Stimulated activated CD8-positive, alpha-beta memory T cell treated with anti-CD3 and anti-CD28 coated beads, Interleukin-4, amount 100 ng/mL, for 48 hours (primary cell): ENCODE data around the gene MTAP.
"Not testable (repeated sequence)": the region's sequence is repeated elsewhere in the genome, so short reads cannot be mapped to it uniquely, and the experiment has no call there.

Source experiments
- DNase-seq: peaks from one replicate; pipeline ENCODE4 v3.0.0-alpha.2; 2020

MTAP gene

DNA sequence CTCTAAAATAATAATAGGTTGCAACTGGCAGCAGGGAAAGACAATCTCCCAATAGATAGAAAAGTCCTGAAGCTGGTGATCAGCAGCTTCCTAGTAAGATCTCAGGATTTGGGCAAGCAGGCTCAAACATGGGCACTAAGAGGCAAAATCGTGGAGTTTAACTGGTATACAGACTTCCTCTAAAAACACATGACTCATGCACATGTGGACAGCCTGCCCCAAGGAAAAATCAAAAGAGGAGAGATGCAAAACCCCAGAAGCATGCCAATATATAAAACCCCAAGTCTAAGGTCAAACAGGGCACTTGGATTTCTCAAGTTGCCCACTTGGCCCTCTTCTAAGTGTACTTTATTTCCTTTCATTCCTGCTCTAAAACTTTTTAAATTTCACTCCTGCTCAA lies 129.0 kb downstream of the MTAP start:
- no peak for DNase-seq

DNA sequence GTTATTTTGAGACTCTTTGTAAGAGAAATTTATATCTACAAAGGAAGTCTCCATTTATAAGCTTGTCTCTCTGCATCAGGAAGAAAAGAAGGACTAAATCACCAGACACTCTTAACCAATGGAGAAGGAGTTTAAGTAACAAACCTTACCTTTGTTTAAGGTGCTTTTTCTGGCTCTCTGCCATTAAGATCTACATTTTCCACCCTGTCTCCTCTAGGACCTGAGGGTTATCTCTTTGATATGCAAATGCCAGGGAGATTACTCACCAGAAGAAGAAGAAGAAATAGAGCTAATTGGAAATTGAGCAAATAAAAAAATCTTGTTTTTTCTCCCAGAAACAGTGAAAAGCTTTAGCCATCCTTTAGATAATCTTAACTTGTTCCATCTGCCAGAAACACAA lies 130.8 kb downstream of the MTAP start:
- DNase-seq = no peak

DNA sequence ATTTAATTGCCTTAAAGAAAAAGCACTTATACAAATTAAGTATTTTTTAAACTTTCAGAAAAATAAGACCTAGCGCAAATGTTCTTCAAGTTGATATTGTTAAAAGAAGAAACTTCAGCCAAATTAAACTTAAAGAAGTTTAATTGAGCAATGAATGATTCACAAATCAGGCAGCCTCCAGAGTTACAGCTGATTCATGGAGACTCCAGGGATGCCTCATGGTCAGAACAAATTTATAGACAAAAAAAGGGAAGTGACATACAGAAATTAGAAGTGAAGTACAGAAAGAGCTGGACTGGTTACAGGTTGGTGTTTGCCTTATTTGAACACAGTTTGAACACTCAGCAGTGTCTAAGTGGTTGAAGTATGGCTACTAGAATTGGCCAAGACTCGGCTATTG lies 131.4 kb downstream of the MTAP start:
- DNase-seq = no peak

DNA sequence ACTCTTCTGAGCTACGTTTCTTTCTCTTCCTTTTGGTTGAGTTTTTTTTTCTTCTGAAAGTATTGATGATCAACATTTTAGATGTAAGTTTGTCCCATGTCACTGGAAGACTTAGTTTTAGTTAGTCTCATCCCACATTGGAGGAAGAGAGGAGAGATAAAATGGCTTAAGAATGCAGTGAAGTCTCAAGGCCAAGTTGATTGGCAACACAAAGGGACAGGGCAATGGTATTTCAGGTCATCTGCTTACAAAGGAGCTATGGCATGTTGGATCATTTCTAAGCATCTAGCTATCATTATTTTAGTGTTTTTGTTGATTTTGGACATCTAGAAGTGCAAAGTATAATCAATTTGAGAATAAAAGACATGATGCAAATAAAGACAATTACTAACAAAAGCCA lies 133.2 kb downstream of the MTAP start:
- DNase-seq = no peak

DNA sequence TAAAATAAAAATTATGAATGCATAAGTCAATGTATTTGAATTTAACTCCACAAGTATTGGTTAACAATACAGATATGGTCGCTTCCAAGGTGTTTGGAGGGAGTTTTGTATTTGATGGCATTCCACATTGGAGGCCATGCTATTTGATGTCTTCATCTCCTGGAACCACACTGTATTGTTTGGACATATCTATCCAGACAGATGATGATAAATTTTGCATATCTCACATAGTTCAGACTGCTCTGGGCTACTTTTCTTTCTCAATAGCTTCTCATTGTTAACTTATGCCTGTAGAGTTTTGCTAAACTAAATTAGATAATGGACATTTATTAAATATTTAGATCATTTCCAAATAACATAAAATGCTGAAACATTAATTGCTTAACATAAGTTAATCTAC lies 133.7 kb downstream of the MTAP start:
- DNase-seq = no peak

DNA sequence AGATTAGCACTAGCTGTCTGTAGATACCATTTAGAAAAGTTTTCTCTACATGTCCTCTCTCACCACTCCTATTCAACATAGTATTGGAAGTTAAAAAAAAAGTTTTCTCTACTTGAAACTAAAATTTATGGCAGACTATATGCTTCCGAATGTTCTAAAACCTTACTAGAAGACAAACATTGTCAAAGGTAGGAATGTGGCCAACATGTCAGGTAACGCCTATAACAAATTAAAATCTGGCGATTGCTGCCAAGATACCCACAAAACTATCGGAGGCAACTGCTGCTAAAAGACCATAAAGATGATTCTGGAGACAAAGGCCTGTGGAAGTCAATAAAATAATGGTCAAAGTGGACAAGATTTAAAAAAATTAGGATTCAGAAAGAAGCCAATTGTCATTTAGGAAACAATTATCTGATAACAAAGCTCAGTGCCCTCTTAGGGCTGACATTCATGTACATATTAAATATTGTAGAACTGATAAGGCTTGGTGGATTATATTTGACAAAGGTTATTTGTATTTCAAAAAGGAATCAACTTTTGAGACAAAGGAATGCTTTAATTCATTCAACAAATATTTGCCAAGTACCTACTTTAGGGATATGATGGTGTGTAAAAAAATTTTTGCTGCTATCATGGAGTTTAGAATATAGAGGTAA lies 139.0 kb downstream of the MTAP start:
- no peak for DNase-seq

DNA sequence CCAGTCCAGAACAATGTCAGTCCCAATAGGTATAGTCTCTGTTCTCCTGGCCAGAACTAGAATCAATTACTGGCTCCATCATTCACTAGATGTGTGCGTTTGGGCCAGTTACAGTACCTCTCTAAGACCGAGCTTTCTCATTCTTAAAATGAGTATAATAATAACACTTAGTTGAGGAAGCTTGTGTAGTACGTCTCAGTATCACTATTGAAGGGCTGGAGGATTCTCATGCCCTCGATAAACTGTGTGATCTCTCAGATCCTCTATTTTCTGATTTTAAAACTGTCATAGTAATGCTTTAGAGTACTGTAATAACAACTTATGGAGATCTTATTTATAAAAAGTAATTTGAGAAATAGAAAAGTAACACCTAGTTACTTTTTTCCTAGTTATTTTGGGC lies 141.0 kb downstream of the MTAP start:
- no peak for DNase-seq

DNA sequence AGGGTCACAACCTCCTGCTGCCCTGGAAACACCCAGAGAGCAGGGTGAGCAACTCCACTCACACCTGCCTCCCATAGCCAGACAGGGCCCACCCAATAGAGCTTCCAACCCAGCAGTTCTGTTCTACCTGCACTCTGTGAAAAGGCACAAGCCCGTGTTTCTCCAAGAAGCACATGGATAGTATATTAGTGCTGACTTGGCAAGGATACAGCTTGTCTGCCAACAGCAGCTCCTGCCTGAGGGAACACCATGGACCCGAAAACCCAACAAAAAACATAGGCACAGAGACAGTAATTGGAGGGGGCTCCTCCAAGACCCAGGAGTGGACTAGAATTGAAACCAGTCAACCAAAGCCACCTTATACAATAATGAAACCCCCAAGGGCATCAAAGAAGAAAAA lies 143.2 kb downstream of the MTAP start:
- no peak for DNase-seq

DNA sequence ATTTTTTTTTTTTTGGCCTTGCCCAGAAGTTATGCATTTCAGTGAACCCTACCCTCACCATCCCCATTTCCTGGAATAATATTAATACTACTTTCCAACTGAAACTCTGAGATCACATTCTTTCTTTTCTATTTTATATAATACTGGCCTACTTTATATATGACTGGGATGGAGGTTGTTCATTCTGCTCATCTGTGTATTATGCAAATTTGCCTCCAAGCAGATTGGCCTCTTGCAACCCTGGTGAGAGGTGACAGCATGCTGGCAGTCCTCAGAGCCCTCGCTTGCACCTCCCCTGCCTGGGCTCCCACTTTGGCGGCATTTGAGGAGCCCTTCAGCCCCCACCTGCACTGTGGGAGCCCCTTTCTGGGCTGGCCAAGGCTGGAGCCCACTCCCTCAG lies 156.4 kb downstream of the MTAP start:
- no peak for DNase-seq

DNA sequence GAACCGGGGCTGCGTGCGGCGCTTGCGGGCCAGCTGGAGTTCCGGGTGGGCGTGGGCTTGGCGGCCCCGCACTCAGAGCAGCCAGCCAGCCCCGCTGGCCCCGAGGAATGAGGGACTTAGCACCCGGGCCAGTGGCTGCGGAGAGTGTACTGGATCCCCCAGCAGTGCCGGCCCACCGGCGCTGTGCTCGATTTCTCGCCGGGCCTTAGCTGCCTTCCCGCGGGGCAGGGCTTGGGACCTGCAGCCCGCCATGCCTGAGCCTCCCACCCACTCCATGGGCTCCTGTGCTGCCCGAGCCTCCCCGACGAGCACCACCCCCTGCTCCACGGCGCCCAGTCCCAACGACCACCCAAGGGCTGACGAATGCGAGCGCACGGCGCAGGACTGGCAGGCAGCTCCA lies 156.8 kb downstream of the MTAP start:
- DNase-seq = not testable (repeated sequence)

DNA sequence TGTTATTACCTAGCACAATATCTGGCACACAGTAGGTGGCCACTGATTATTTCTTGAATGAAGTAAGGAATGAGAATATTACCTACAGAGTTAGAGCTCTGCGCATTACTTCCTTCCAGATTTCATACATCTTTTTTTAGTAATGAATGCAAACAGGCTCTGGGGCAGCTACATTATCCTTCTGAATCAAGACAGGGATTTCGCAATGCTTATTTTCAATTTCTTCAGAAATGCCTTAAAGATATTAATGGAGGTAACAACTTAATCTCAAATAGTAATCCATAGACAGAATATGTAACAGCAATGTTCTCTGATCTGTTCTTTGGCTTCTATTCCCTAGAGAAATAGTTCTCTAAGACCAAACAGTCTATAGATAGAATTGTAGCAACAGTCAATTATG lies 159.1 kb downstream of the MTAP start:
- DNase-seq = no peak

DNA sequence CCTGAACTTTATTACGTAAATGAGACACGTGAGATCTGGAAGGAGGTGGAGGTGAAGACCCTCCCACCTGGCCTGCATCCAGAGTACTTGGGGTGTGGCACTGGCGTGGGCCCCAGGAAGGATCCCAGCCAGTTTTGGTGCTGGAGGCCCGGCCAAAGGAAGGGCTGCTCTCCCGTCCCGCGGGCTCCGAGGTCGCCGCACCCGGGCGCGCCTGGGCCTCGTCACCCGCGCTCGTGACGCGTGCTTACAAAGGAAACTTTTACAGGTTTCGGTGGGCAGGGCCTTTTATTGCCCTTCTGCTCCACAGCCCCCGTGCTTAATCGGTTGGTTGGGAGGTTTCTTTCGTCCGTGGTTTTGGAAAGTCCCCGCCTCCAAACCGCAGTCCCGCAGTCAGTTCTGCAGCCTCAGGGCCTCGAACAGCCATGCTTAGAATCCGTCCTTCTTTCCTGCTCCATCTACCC lies 162.5 kb downstream of the MTAP start:
- peak; percentile 70 for DNase-seq

DNA sequence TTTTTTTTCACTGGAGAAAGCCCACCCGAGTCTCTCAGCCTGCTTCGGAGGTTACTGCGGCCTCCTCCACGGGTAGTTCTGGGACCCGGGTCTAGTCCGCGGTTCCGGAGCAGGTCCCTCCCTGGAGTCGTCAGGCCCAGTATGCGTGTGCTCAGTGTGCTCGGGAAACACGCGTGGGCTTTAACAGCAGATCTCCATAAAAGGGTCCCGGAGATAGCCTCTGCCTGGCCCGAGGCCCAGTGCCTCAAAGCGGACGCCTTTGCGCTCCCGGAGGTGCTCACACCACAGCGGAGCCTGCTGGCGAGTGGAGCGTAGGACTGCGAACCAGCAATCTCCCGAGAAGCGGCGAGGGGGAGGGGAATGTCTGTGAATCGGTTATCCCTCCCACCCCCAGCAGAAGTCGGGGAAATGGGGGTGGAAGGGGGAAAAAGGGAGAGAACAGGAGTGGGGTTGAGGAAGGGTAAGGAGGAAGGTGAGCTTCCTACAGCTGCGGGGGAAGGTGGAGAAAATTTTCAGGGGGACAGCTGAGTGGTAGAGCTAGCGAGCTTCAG lies 163.0 kb downstream of the MTAP start:
- peak; percentile 66 for DNase-seq

DNA sequence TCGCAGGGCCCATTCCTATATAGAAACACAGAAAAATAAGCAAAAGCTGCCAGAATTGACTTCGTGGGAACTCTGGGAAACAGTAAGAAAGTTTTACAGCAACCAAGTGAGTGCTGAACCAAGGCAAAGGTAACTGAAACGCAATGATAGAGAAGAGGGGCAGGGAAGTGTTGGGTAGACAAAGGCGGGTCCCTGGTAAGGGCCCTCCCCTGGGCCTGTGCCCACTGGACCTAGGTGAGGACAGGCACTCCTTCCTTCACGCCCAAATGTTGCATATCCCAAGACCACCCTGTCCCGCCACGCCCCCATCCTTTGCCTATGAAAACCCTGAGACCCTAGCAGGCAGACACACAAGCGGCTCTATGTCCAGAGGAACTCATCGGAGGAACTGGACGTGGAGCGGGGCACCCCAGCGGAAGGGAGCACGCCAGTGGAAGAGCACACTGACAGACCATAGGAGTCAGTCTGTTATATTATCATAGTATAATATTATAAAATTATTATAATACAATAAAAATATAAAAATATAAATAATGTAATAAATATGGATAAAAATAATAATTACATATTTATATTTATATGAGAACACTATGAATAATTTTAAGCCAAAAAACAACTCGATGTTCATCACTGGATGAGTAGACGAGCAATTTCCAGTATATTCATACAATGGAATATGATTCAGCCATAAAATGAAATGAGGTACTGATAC lies 163.9 kb downstream of the MTAP start:
- DNase-seq = no peak

DNA sequence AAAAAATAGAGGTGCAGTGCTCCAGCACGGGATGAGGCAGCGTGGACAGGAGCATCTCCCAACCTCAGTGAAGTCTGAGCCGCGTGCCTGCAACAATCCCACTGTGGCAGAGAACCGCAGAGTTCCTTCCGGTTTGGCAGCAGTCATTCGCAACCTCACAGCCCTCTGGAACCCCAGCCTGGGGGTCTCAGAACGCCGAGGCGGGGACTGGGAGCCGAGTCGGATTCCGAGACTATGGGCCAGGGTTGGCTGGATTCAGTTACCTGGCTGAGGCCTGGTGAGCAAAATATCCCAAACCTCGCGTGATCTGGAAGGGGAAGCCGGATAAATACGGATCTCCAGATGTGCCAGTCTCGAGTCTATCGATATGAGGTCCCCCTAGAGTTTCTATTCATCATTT lies 164.7 kb downstream of the MTAP start:
- DNase-seq = no peak

DNA sequence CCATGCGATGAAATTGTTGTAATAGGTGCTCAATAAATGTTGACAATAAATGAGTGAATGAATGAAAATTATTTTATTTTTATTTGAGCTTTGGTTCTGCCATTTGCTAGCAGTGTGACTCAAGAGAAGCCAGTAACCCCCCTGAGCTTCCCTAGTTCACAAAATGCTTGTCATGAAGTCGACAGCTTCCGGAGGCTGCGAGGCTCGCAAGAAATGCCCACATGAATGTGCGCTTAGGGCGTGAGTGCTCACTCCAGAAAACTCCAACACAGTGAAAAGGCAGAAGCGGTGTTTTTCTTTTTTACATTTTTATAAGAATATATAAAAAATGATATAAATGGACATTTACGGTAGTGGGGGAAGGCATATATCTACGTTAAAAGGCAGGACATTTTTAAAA lies 165.3 kb downstream of the MTAP start:
- no peak for DNase-seq

DNA sequence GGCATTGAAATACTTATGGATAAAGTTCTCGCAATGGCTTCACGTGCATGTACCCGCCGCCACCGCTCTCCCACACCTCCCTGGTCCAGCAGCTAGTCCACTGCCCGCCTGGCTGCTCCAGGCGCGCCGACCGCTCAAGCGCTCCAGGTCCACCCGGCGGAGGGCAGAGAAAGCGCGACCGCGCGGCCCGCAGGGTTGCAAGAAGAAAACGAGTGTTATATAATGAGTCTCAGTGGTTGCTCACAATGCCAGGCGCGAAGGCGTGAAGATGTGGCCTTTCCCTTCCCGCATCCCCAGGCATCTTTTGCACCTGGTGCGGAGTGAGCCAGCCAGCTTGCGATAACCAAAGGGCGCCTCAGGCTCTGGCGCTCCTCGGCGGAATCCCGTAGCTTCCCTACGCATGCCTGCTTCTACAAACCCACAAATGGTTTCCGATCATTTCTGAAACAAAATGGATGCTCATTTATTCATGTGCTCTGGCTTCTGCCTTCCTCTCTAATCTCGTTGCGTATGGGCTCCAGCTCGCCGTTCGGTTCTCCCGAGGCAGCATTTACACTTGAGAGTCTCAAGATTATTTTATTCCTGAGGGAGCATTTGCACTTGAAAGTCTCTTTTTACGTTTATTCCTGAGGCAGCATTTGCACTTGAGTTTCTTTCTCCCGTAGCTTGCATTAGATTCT lies 166.0 kb downstream of the MTAP start:
- DNase-seq = no peak

DNA sequence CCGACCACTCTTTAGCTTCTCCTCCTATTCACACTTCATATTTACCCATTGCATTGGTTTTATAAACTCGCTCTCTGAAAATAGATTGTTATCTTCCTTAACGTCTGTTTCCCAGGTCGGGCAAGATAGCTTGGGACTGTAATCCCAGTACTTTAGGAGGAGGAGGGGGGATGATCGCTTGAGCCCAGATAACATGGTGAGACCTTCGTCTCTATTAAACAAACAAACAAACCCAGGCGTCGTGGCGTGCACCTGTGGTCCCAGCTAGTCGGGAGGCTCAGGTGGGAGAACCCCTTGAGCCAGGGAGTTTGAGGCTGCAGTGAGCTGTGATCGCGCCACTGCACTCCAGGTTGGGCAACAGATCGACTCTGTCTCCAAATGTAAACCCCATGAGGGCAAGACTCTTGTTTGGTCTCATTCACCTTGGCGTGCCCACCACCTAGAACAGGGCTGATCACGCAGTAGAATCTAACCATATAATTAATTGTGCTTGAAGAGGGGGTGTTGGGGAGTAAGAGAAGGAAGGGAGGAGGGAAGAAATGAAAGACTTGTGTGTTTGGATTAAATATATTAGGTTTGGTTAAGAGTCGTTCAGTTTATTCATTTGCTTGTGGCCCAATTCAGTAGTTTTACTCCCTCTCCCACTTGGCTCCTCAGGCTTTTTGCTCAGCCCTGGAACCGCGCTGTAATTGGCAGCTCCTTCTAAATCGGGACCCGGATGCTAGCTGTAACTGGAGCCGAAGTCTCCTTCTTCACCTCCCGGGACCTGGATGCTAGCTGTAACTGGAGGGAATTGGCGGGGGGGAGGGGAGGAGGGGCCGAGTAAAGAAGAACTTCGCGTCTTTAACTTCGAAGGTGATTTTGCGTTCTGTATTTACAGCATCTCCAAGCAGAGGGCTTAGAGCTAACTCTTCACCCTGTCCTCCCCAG lies 166.8 kb downstream of the MTAP start:
- DNase-seq = no peak

DNA sequence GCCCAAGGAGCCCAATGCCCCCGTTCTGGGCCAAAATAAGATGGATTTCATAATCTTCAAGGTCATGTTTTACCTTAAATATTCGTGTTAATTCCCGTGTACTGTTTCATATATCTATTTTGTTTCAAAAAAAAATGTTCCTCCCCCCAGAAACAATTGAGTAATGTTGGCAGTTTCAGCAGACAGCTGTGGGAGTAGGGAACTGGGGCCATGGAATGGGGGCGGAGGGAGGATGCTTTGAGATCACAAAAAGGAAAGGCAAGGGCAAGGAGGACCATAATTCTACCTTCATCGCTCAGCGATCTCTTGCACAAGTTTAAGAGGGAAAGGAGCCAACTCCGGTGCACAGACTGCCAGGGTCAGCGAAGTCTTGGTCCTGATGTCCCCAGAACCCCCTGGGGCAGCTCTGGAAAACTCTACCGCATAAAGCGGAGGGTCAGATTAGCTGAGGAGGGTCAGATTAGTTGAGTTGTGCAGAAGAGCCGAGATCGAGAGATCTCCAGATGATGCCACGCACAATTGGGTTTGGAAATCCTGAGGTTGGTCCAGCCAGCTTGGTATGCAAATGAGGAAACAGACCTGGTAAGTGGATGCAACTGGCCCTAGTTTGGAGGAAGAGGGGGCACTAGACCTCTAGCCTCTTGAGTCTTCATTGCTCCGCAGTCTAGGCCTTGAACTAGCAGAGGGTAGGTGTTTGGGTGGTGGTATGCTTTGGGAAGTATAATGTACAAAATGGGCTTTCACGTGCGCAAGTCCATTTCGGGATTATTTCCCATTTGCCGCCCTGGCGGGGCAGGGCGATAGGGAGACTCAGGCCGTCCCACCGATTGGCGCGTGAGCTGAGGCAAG lies 167.7 kb downstream of the MTAP start:
- no peak for DNase-seq

DNA sequence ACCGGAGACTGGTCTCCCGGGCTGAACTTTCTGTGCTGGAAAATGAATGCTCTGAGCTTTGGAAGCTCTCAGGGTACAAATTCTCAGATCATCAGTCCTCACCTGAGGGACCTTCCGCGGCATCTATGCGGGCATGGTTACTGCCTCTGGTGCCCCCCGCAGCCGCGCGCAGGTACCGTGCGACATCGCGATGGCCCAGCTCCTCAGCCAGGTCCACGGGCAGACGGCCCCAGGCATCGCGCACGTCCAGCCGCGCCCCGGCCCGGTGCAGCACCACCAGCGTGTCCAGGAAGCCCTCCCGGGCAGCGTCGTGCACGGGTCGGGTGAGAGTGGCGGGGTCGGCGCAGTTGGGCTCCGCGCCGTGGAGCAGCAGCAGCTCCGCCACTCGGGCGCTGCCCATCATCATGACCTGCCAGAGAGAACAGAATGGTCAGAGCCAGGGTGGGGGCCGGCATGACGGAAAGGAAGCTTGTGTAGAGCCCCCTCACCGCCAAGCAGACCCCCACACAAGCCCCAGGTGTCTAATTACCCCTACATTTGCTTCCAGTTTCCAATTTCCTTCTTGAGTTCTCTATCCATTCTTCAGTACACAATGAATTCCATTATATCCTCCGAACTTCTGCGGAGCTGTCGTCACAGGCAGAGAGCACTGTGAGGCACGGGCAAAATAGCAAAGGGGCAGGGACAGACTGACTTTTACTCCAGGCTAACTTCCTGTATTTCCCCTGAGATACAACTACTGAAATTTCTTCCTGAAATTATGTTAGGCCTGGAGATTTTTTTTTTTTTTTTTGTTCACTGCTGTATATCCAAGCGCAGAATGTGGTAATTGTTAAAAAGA lies 168.6 kb downstream of the MTAP start:
- DNase-seq = no peak

DNA sequence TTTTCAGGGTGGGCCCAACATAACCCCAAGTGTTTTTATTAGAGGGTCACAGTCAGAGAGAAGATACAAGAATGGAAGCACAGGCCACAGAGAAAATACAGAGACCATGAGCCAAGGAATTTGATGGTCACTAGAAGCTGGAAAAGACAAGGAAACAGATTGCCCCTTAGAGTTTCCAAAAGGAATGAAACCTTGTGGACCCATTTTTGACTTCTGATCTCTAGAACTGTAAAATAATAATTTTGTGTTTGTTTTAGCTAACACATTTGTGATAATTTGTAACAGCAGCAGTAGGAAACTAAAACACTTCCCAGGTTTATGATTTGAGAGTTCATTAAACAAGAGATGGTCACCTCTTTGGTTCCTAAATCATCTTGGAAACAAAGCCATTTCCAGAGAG lies 169.9 kb downstream of the MTAP start:
- no peak for DNase-seq
